Fibroblast of the aortic adventitia (primary cell): Measurements from ENCODE around the gene CLIC3. TPM values are rescaled to one million over a fixed set of nuclear protein-coding genes. Genes with fewer than 3 reads are reported as not detected.

Experiments
- DNase-seq: peaks from one replicate; pipeline ENCODE4 v3.0.0-alpha.2; 2010; ENCODE audit warnings: low read depth
- H3K4me3 ChIP-seq: 2 replicates; pipeline ENCODE4 v1.5.1; 2011; ENCODE audit warnings: low read depth, mild to moderate bottlenecking, control low read depth, low read length, moderate library complexity
- CTCF ChIP-seq: IDR thresholded peaks from 2 replicates; pipeline ENCODE4 v1.5.1; 2011; ENCODE audit warnings: mild to moderate bottlenecking, low read length, control low read depth, inconsistent platforms; ENCODE audit not compliant: insufficient read depth
- total RNA-seq: library from RNA; depleted of rRNA; stranded (reverse); fragments of >200 nt; gene quantifications from 2 replicates; pipeline ENCODE4 v1.2.3, GENCODE V29; 2012; ENCODE audit warnings: low replicate concordance

The CLIC3 gene
- total RNA-seq, 1 donor = 5.2 TPM

GRCh38 chr9:137021568-137021978 is 25.2 kb upstream of the CLIC3 start:
- H3K4me3 ChIP-seq = no peak overlapping the region
- TF ChIP-seq CTCF = no peak
- DNase-seq = no peak

DNA sequence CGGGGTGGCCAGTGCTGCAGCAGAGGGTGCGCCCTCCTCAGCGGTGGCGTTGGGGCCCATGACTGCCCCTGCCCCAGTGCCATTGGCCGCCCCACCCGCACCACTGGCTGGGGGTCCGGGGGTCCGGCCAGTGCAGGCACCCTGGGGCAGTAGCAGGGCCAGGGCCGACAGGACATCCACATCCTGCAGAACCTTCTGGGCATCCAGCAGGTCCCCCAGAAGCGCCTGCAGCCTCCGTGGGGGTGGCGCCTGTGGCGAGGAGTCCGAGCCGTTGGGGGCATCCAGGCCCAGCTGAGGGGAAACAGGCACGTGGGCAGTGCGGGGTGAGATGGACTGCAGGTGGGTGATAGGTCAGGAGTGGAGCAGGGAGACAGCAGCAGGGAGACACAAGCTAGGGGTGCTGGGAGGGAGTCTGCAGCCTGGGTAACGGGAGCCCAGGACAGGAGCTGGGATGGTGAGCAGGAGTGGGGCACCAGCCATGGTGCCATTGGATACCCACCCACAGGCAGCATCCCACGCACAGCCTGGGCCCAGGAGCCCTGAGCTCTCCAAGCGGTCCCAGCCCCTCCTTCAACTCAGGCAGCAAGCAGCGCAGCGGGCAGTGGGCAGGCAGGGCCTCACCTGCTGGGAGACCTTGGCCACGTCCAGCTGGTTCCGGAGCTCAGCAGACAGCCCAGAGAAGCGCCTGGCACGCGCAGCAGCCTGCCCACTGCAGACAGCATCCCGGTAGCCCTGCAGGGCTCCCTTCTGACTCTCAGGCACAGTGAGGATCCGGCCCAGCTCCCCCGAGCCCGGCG is 24.6 kb upstream of the CLIC3 start:
- no peak for DNase-seq
- TF ChIP-seq CTCF = no peak
- no peak overlapping the region for H3K4me3 ChIP-seq

DNA sequence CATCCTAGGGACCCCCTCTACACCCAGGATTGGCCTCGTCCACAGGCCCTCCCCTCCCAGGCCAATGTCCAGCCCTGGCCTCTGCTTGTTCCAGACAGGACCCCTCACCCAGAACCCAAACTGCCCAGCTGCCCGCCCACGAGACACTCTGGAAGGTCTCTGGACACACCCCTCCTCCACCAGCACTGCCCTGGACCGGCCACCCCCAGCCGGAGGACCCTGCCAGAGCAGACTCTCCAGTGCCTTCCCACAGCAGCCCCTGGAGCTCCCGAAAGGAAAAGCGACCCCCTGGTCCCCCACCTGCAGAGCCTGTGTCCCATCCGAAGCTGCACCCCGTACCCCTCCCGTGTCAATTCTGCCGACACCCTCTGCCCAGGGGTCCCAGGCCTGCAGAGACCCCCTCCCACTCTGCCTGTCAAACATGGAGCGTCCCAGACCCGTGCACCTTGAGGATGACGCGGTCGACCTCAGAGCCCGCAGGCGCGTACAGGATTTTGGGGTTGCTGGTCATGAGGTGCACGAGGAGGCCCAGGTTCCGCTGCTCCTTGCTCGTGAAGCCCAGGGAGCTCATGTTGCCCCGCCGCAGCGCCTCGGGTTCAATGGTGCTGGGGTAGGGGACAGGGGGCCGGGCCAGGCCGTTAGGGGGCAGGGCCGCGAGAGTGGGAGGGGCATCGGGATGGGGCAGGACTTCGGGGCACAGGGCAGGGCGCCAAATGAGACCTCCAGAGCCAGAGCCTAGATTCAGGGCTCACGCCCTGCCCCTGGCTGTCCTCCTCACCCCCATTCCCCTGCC is 23.7 kb upstream of the CLIC3 start:
- TF ChIP-seq CTCF = no peak
- no peak overlapping the region for H3K4me3 ChIP-seq

GRCh38 chr9:137018761-137019559 is 22.6 kb upstream of the CLIC3 start:
- no peak for TF ChIP-seq CTCF
- H3K4me3 ChIP-seq = no peak overlapping the region

More for the DNA sequence above, 23.7 kb upstream of the CLIC3 start:
- no peak for DNase-seq

DNA sequence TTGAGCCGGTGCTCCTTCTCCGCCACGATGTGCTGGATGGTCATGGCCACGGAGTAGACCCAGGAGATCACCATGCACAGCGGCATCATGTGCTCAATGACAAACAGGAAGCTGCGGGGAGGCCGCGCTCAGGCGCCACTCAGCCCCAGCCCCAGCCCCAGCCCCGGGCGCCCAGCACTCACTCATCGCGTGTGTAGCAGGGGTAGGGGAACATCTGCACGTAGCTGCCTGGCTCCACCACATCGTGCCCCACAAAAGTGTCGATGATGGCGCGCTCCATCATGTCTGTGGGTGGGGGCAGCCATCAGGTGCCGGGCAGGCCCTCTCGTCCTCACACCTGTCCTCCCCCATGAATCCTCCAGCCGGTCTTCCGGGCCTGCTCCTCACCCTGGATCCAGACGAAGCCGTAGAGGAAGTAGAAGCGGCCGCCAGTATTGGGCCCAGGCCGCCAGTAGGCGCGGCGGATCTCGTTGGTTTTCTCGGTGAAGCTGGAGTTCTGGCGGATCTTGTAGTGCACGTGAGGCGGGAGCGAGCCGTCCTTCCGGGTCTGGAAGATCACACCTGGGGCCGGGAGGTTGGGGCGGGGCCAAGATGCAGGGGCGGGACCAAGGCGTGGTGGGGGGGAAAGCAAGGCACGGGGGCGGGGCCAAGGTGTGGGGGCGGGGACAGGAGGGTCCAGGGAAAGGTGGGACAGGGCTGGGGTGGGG is 21.6 kb upstream of the CLIC3 start:
- DNase-seq = no peak

More at GRCh38 chr9:137018761-137019559, 22.6 kb upstream of the CLIC3 start:
- DNase-seq = no peak

More for the DNA sequence above, 21.6 kb upstream of the CLIC3 start:
- no peak for TF ChIP-seq CTCF
- H3K4me3 ChIP-seq = no peak overlapping the region
